HG03565 (cell line): ENCODE results near the gene AKAP1.

Source experiments
- ATAC-seq: cut with Tn5 transposase; IDR thresholded peaks from one replicate; pipeline ENCODE4 v1.9.1; 2021; ENCODE audit warnings: mild to moderate bottlenecking, moderate library complexity; ENCODE audit not compliant: unreplicated experiment

The AKAP1 gene

GRCh38 chr17:57125866-57126265 lies 40.8 kb downstream of the AKAP1 start:
- no peak for ATAC-seq

- no peak for ATAC-seq
Measured at GRCh38 chr17:57130708-57131461, 45.8 kb downstream of the AKAP1 start.

- no peak for ATAC-seq
Measured at GRCh38 chr17:57132663-57133062, 47.6 kb downstream of the AKAP1 start.

- ATAC-seq = no peak
Measured at GRCh38 chr17:57133486-57133885, 48.4 kb downstream of the AKAP1 start.

- no peak for ATAC-seq
Measured at GRCh38 chr17:57135026-57135788, 50.2 kb downstream of the AKAP1 start.

GRCh38 chr17:57135789-57136291 lies 50.8 kb downstream of the AKAP1 start:
- no peak for ATAC-seq

GRCh38 chr17:57136355-57136754 lies 51.3 kb downstream of the AKAP1 start:
- no peak for ATAC-seq

- ATAC-seq = no peak
Measured at GRCh38 chr17:57138030-57138911, 53.2 kb downstream of the AKAP1 start.

- no peak for ATAC-seq
Measured at GRCh38 chr17:57138956-57139576, 54.0 kb downstream of the AKAP1 start.

- ATAC-seq = no peak
Measured at GRCh38 chr17:57140316-57140715, 55.3 kb downstream of the AKAP1 start.

- ATAC-seq = no peak
Measured at GRCh38 chr17:57142925-57143324, 57.9 kb downstream of the AKAP1 start.

GRCh38 chr17:57143361-57143760 lies 58.3 kb downstream of the AKAP1 start:
- ATAC-seq = no peak

- no peak for ATAC-seq
Measured at GRCh38 chr17:57143919-57144318, 58.9 kb downstream of the AKAP1 start.

GRCh38 chr17:57144567-57144966 lies 59.5 kb downstream of the AKAP1 start:
- no peak for ATAC-seq

GRCh38 chr17:57145347-57145746 lies 60.3 kb downstream of the AKAP1 start:
- ATAC-seq = no peak

- ATAC-seq = no peak
Measured at GRCh38 chr17:57146273-57146672, 61.2 kb downstream of the AKAP1 start.

GRCh38 chr17:57151798-57152197 lies 66.8 kb downstream of the AKAP1 start:
- no peak for ATAC-seq

GRCh38 chr17:57152967-57153528 lies 68.0 kb downstream of the AKAP1 start:
- ATAC-seq = no peak

- no peak for ATAC-seq
Measured at GRCh38 chr17:57154921-57155320, 69.9 kb downstream of the AKAP1 start.

GRCh38 chr17:57158325-57158724 lies 73.3 kb downstream of the AKAP1 start:
- ATAC-seq = no peak
